ENCODE measurements around the gene PA2G4. TPM values are rescaled to one million over a fixed set of nuclear protein-coding genes. Genes with fewer than 3 reads are reported as not detected.

Gene PA2G4
- total and polyA plus RNA-seq, 10 of the 15 experiments (the other 5 are each of a cell fraction or from before 2014, with no cell fraction given), result 148 to 514 (median 406) TPM

DNA sequence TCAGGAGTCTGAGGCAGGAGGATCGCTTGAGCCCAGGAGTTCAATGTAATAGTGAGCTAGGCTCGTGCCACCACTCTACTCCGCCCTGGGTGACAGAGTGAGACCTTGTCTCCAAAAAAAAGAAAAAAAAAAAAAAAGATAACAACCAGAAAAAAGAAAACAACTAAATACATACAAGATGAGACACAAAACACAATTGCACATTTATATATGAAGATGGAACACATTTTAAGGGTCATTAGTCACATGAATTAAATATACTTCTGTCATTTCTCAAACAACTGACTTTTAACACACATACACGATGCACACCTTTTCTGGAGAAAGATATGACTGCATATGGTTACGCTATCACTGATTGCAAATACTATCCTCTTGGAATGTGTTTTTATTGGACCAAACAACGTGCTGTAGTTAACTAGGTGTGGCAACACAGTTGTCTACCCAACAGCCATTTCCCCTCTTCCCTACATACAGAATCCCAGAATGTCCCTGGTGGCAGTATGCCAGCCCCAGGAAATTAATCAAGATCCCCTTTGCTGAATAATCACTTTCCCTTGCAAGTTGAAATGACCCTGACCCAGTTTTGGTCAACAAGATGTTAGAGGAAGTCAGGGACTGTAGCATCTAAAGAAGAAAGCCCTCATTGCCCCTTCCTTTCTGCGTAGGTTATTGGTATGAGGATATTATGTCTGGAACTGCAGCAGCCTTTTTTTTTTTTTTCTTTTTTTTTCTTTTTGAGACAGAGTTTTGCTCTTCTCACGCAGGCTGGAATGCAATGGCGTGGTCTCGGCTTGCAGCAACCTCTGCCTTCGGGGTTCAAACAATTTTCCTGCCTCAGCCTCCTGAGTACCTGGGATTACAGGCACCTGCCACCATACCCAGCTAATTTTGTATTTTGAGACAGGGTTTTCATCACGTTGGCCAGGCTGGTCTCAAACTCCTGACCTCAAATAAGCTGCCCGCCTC lies 42.4 kb downstream of the PA2G4 start:
- no peaks in the 10 kb centered on the region for H3K27me3 ChIP-seq (replicated peaks in 1 of 2; ENCODE audit: control insufficient read depth in 2 of 2, insufficient read depth in 2 of 2, low read length in 1 of 2)
- 85% methylated on average over 13 of the region's 13 CpGs for WGBS (ENCODE audit: insufficient coverage, insufficient replicate concordance, low lambda C conversion rate, missing lambda C conversion rate)
- FAIRE-seq (no peak), ATAC-seq (no peak), DNase-seq (ENCODE audit: low read depth, low spot score) (no peak)
- H3K4me1 ChIP-seq (ENCODE audit: control insufficient read depth, insufficient read depth, low read length), result peaks cover 4% of the 10 kb centered on the region
- no peak overlapping the region for H3K4me2 ChIP-seq (ENCODE audit: control insufficient read depth, insufficient read depth)
- no peak overlapping the region for H3K4me3 ChIP-seq
- H3K36me3 ChIP-seq (ENCODE audit: control insufficient read depth in 2 of 2, insufficient read depth in 2 of 2, low read length in 1 of 2), result peaks cover 8 to 13% of the 10 kb centered on the region in 2 experiments; a peak in 3 of 4 replicates
- H3K27ac ChIP-seq (ENCODE audit: control insufficient read depth, insufficient read depth), result no peak overlapping the region
- peaks cover 6% of the 10 kb centered on the region for H3K79me2 ChIP-seq (ENCODE audit: control insufficient read depth, insufficient read depth, low read length)
- no peaks in the 10 kb centered on the region for H3K9me3 ChIP-seq (replicated peaks; ENCODE audit: control insufficient read depth, insufficient read depth, low read length)
- no peak overlapping the region for H3K9ac ChIP-seq (ENCODE audit: control insufficient read depth, insufficient read depth, low read length)
- CTCF ChIA-PET, result interaction anchor here (1.5 kb wide), 1 partner anchor 42 kb away, joined by 4 read pairs; the partner anchor contains the start of gene SMARCC2
- BruUV-seq (replicated peaks), result no TSS peak
- TF ChIP-seq POLR2AphosphoS2 (IDR thresholded peaks at IDR 0.05; ENCODE audit: low read depth, low read length), result peak; percentile 24; the same call in 1 of the 2 replicates
- TF ChIP-seq, protein P1, sequence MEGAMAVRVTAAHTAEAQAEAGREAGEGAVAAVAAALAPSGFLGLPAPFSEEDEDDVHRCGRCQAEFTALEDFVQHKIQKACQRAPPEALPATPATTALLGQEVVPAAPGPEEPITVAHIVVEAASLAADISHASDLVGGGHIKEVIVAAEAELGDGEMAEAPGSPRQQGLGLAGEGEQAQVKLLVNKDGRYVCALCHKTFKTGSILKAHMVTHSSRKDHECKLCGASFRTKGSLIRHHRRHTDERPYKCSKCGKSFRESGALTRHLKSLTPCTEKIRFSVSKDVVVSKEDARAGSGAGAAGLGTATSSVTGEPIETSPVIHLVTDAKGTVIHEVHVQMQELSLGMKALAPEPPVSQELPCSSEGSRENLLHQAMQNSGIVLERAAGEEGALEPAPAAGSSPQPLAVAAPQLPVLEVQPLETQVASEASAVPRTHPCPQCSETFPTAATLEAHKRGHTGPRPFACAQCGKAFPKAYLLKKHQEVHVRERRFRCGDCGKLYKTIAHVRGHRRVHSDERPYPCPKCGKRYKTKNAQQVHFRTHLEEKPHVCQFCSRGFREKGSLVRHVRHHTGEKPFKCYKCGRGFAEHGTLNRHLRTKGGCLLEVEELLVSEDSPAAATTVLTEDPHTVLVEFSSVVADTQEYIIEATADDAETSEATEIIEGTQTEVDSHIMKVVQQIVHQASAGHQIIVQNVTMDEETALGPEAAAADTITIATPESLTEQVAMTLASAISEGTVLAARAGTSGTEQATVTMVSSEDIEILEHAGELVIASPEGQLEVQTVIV (IDR thresholded peaks at IDR 0.05; ENCODE audit: borderline replicate concordance, partially characterized antibody), result no peak
- no peak for TF ChIP-seq EP300 (IDR thresholded peaks at IDR 0.05; ENCODE audit: borderline replicate concordance in 1 of 2, control insufficient read depth in 1 of 2, low read depth in 2 of 2, low read length in 2 of 2)
- in situ Hi-C loops (cut with MboI), result no loop called here
- intact Hi-C loops (cut with micrococcal nuclease; ENCODE audit: unreplicated experiment), result no loop called here
- SMC1A ChIA-PET (ENCODE audit: uncharacterized antibody, unreplicated experiment), result no interaction called here
- H2AFZ ChIP-seq (ENCODE audit: control insufficient read depth, low read depth, low read length), result no peak overlapping the region
- RAD21 ChIA-PET (ENCODE audit: unreplicated experiment), result no interaction called here
- POLR2A ChIA-PET, result interaction anchor here (0.6 to 1.1 kb wide), 2 partner anchors 19 to 172 kb away, joined by 5 read pairs; no protein-coding TSS in a partner anchor
- H4K20me1 ChIP-seq (ENCODE audit: control insufficient read depth, insufficient read depth), result no peaks in the 10 kb centered on the region
